Right lobe of liver (tissue), 6 donors: ENCODE results near the gene CDKN1C. TPM values are rescaled to one million over a fixed set of nuclear protein-coding genes. Genes with fewer than 3 reads are reported as not detected.

Source experiments
- ATAC-seq, 4 donors: fragments of 200-7000 bp; cut with Tn5 transposase; one replicate each; pipeline ENCODE4 v1.9.1; 2020; ENCODE audit warnings: mild to moderate bottlenecking in 4 of 4, moderate library complexity in 4 of 4
- DNase-seq, 3 donors: peaks; one replicate each; pipeline ENCODE4 v3.0.0-alpha.2; 2020
- H3K27ac ChIP-seq, 3 donors: fragments of 200-600 bp; one replicate each; pipeline ENCODE4 v1.8.0; 2022
- H3K27me3 ChIP-seq, 2 donors: fragments of 200-600 bp; one replicate each; pipeline ENCODE4 v1.8.0; 2022
- H3K36me3 ChIP-seq, 4 donors: fragments of 200-600 bp; sonication (generic) in 1 of 4; one replicate each; pipeline versions ENCODE4 v1.5.1 to v1.8.0; 2017 to 2022; ENCODE audit warnings: control low read depth in 1 of 4
- H3K4me1 ChIP-seq, 4 donors: fragments of 200-600 bp; sonication (generic) in 1 of 4; one replicate each; pipeline versions ENCODE4 v1.5.1 to v1.8.0; 2017 to 2022; ENCODE audit warnings: control low read depth in 1 of 4
- H3K4me3 ChIP-seq, 3 donors: fragments of 200-600 bp; one replicate each; pipeline ENCODE4 v1.8.0; 2022
- H3K9me3 ChIP-seq, 4 donors: fragments of 200-600 bp; sonication (generic) in 1 of 4; one replicate each; pipeline versions ENCODE4 v1.5.1 to v1.8.0; 2017 to 2022; ENCODE audit warnings: control low read depth in 1 of 4
- CTCF ChIP-seq, 4 donors: fragments of 200-600 bp in 3 of 4; fragments of 450-650 bp in 1 of 4; IDR thresholded peaks; one replicate each; pipeline versions ENCODE4 v1.5.1 to v1.8.0; 2016 to 2022; ENCODE audit warnings: antibody characterized with exemption in 4 of 4, mild to moderate bottlenecking in 2 of 4
- POLR2A ChIP-seq: fragments of 450-650 bp; IDR thresholded peaks from one replicate; pipeline ENCODE4 v1.6.1; 2017; ENCODE audit warnings: antibody characterized with exemption, mild to moderate bottlenecking
- WGBS: methylation state at CpG from one replicate; pipeline ENCODE4 v1.1.6; 2018; ENCODE audit warnings: low coverage, low lambda C conversion rate; ENCODE audit not compliant: insufficient coverage; ENCODE audit errors: missing lambda C conversion rate; 5-methylcytosine and 5-hydroxymethylcytosine counted together
- intact Hi-C, 2 donors: fragments of 100-400 bp; cut with DNase I; formaldehyde crosslinking; loops; one replicate each; pipeline versions ENCODE4 v1.11.2 to v1.14.1; 2022
- total RNA-seq, 6 experiments: library from RNA; depleted of rRNA in 2 of 6; stranded (reverse); fragments of >200 nt in 2 of 6; fragmentation: NEBNext Ultra II Directional in 3 of 6; extraction: Animal tissue kit (Norgen Biotek cat#: 25700) in 3 of 6; gene quantifications; one replicate each; pipeline versions ENCODE4 v1.1.0 to v1.2.4, GENCODE V29; 2016 to 2023
- donor health status: DM: no; HTN: yes; CAD: no.
- donor health status: DM: no; HTN: no; CAD: no.
- donor health status: DM: no; HTN: no; CAD: no.
- donor health status: DM: no; HTN: yes; CAD: no.
- donor health status: DM: no; HTN: yes; CAD: no.

CDKN1C gene
- total RNA-seq, 6 experiments from 2014 or later: 2.2 to 8.0 (median 3.6) TPM

DNA sequence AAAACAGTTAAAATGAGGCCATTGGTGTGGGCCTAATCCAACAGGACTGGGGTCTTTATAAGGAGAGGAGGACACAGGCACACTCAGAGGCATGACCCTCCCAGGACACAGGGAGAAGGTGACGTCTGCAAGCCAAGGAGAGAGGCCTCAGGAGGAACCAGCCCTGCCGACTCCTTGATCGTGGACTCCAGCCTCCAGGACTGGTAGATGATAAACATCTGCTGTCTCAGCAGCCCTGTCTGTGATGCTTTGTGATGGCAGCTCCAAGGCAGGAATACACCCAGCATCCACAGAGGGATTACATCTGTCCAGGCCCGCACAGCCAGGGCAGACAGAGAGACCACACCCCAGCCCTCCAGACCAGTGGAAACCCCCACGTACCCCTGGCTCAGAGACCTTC is 18.4 kb downstream of the CDKN1C start:
- ATAC-seq (no peak), DNase-seq (no peak)
- Histone ChIP-seq H3K36me3 (no peaks in the 10 kb centered on the region), H3K27me3 (peaks cover 0 to 11% of the 10 kb centered on the region in 2 donors), H3K9me3 (no peaks in the 10 kb centered on the region), H3K4me3 (no peak overlapping the region), H3K27ac (no peak overlapping the region), H3K4me1 (no peaks in the 10 kb centered on the region)
- TF ChIP-seq POLR2A (no peak), CTCF (IDR thresholded peaks at IDR 0.05) (no peak)
- 63% methylated on average over 2 of the region's 5 CpGs for WGBS
- intact Hi-C loops: no loop called here

- no peak for TF ChIP-seq CTCF (IDR thresholded peaks at IDR 0.05)
- no peak for TF ChIP-seq POLR2A
- Histone ChIP-seq H3K4me1 (no peaks in the 10 kb centered on the region), H3K9me3 (no peaks in the 10 kb centered on the region), H3K27ac (no peak overlapping the region), H3K27me3 (peaks cover 0 to 11% of the 10 kb centered on the region in 2 donors), H3K36me3 (no peaks in the 10 kb centered on the region), H3K4me3 (no peak overlapping the region)
- intact Hi-C loops: no loop called here
- 64% methylated on average over 7 of the region's 11 CpGs for WGBS
- ATAC-seq (no peak), DNase-seq (no peak)
These were observed 19.5 kb downstream of the CDKN1C start for GRCh38 chr11:2865922-2866577.

GRCh38 chr11:2864901-2865300 is 20.7 kb downstream of the CDKN1C start:
- H3K4me1 ChIP-seq: no peaks in the 10 kb centered on the region
- intact Hi-C loops: no loop called here
- 73% methylated on average over 9 of the region's 10 CpGs for WGBS
- no peak overlapping the region for H3K27ac ChIP-seq
- DNase-seq (no peak), ATAC-seq (no peak)
- no peak for TF ChIP-seq POLR2A
- no peak for TF ChIP-seq CTCF (IDR thresholded peaks at IDR 0.05)
- H3K36me3 ChIP-seq: no peaks in the 10 kb centered on the region
- H3K4me3 ChIP-seq: no peak overlapping the region
- H3K9me3 ChIP-seq: no peaks in the 10 kb centered on the region
- peaks cover 0 to 11% of the 10 kb centered on the region in 2 donors for H3K27me3 ChIP-seq

GRCh38 chr11:2863276-2863618 is 22.3 kb downstream of the CDKN1C start:
- Histone ChIP-seq H3K27me3 (peaks cover 0 to 6% of the 10 kb centered on the region in 2 donors), H3K9me3 (no peaks in the 10 kb centered on the region), H3K27ac (no peak overlapping the region), H3K4me3 (no peak overlapping the region), H3K36me3 (no peaks in the 10 kb centered on the region), H3K4me1 (no peaks in the 10 kb centered on the region)
- no peak for ATAC-seq
- DNase-seq: no peak
- TF ChIP-seq CTCF (IDR thresholded peaks at IDR 0.05) (no peak), POLR2A (no peak)
- no CpG with 5 or more reads among the region's 13 CpGs for WGBS
- intact Hi-C loops: no loop called here
